ENCODE data around the gene PTPRF.
"Not testable (repeated sequence)": the region's sequence is repeated elsewhere in the genome, so short reads cannot be mapped to it uniquely, and the experiment has no call there.

PTPRF gene

DNA sequence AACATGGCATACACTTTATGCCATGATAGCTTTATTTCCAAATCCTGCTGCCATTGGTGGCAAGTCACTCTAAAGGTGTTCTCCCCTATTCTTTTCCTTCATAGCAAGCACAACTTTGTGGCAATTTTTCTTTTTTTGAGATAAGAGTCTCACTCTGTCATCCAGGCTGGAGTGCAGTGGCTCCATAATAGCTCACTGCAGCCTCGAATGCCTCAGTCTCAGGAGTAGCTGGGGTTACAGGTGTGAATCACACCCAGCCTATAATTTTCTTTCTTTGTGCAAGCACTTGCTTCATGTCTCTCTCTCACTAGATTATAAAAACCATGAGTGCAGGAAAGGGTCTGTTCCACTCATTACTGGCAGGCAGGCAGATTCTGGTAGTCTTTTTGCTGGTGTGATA is 113.9 kb downstream of the PTPRF start:
- no peak overlapping the region for H3K4me3 ChIP-seq (replicated peaks in 1 of 2; ENCODE audit: low read depth in 2 of 2, low read length in 2 of 2)
- no peak for DNase-seq (ENCODE audit: low read depth in 2 of 2)
- TF ChIP-seq, protein P1, sequence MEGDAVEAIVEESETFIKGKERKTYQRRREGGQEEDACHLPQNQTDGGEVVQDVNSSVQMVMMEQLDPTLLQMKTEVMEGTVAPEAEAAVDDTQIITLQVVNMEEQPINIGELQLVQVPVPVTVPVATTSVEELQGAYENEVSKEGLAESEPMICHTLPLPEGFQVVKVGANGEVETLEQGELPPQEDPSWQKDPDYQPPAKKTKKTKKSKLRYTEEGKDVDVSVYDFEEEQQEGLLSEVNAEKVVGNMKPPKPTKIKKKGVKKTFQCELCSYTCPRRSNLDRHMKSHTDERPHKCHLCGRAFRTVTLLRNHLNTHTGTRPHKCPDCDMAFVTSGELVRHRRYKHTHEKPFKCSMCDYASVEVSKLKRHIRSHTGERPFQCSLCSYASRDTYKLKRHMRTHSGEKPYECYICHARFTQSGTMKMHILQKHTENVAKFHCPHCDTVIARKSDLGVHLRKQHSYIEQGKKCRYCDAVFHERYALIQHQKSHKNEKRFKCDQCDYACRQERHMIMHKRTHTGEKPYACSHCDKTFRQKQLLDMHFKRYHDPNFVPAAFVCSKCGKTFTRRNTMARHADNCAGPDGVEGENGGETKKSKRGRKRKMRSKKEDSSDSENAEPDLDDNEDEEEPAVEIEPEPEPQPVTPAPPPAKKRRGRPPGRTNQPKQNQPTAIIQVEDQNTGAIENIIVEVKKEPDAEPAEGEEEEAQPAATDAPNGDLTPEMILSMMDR (IDR thresholded peaks at IDR 0.05; ENCODE audit: low read depth, low read length) = no peak

- TF ChIP-seq, protein P1 (IDR thresholded peaks at IDR 0.05; ENCODE audit: low read depth, low read length) = no peak
- H3K4me3 ChIP-seq (replicated peaks in 1 of 2; ENCODE audit: low read depth in 2 of 2, low read length in 2 of 2) = no peak overlapping the region
- DNase-seq (ENCODE audit: low read depth in 2 of 2) = no peak
These were observed 114.8 kb downstream of the PTPRF start for GRCh38 chr1:43645461-43645860.

DNA sequence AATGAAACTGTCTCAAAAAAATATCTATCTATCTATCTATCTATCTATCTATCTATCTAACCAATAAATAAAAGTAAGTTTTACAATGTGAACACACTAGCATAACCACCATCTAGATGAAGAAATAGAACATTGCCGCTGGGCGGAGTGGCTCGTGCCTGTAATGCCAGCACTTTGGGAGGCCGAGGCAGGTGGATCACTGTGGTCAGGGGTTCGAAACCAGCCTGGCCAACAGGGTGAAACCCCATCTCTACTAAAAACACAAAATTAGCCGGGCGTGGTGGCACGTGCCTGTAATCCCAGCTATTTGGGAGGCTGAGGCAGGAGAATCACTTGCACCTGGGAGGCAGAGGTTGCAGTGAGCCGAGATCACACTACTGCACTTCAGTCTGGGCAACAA is 116.6 kb downstream of the PTPRF start:
- H3K4me3 ChIP-seq (replicated peaks in 1 of 2; ENCODE audit: low read depth in 2 of 2, low read length in 2 of 2); DNase-seq (ENCODE audit: low read depth in 2 of 2): not testable (repeated sequence)

GRCh38 chr1:43648221-43648847 is 117.7 kb downstream of the PTPRF start:
- no peak overlapping the region for H3K4me3 ChIP-seq (replicated peaks in 1 of 2; ENCODE audit: low read depth in 2 of 2, low read length in 2 of 2)
- TF ChIP-seq, protein P1 (IDR thresholded peaks at IDR 0.05; ENCODE audit: low read depth, low read length) = no peak
- DNase-seq (ENCODE audit: low read depth in 2 of 2) = peak in 1 of 2 donors; percentile 38

- DNase-seq (ENCODE audit: low read depth in 2 of 2) = no peak
- TF ChIP-seq, protein P1 (IDR thresholded peaks at IDR 0.05; ENCODE audit: low read depth, low read length) = no peak
- H3K4me3 ChIP-seq (replicated peaks in 1 of 2; ENCODE audit: low read depth in 2 of 2, low read length in 2 of 2) = peak overlapping the region; percentile 88 to 96
These were observed 118.3 kb downstream of the PTPRF start for GRCh38 chr1:43648876-43649477.

DNA sequence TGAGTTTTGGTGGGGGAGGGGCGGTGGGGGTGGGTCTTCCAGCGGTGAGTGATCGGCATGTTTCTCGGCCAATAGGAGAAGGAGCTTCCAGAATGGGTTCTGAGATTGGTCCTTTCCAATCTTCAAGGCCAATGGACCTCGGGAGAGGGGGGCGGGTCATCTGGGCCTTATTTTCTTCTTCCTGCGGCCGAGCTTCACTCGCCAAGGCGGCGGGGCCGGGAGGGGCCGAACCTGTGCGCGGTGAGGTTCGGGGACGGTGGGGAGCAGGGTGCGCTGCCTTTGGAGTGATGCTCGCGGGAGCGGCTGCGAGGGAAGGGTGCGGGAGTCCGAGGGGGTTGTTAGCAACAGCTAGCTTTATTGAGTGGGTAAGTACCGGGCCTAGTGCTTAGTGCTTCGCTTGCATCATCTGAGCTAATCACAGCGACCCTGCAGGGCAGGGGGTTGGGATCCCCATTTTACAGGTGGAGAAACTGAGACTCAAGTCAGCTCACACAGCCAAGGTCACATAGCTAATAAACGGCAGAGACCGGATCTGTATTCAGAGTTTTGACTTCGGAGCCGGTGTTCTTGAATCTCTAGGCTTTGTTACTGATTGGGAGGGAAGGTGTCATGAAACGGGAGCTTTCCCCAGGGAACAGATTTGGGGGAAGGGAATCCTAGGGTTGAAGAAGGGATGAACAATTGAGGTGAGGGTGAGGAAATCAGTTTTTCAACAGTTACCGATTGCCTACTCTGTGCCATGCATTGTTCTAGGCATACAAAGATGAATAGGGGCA is 119.8 kb downstream of the PTPRF start:
- TF ChIP-seq, protein P1 (IDR thresholded peaks at IDR 0.05; ENCODE audit: low read depth, low read length) = no peak
- peak; percentile 99 to 100 for DNase-seq (ENCODE audit: low read depth in 2 of 2)
- H3K4me3 ChIP-seq (replicated peaks in 1 of 2; ENCODE audit: low read depth in 2 of 2, low read length in 2 of 2) = peak overlapping the region; percentile 88 to 96

DNA sequence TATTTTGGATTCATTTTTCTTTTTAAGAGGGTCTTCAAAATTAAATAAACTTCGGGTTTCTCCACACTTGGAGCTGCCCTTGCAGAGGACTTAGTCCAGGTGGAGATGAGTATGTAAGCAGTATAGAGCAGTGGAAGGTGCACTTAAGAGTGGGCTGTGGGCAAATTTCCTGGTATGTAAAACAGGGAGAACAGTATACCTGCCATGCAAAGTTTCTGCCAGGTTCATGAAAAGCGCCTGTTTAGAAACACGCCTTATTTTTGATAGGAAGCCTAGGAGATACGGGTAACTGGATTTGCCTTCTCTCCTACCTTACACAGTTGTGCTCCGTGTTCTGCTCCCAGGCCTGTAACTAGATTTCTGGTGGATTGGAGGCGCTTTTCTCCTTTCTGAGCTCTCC is 120.5 kb downstream of the PTPRF start:
- no peak for DNase-seq (ENCODE audit: low read depth in 2 of 2)
- peak overlapping the region; percentile 88 to 96 for H3K4me3 ChIP-seq (replicated peaks in 1 of 2; ENCODE audit: low read depth in 2 of 2, low read length in 2 of 2)
- TF ChIP-seq, protein P1 (IDR thresholded peaks at IDR 0.05; ENCODE audit: low read depth, low read length) = no peak

Data from cardiac fibroblast (primary cell).